ACC112 (cell line): ENCODE data around the gene PSMD1.

Experiments used
- H2AFZ ChIP-seq: fragments of 200-600 bp; sonication (generic); one replicate; pipeline ENCODE4 v1.6.0; 2017; ENCODE audit warnings: antibody characterized with exemption, low read length; ENCODE audit not compliant: unreplicated experiment
- H3K27ac ChIP-seq: fragments of 200-600 bp; sonication (generic); 2 replicates; pipeline ENCODE4 v1.5.1; 2014; ENCODE audit warnings: low read depth, mild to moderate bottlenecking, antibody characterized with exemption, low read length, moderate library complexity
- H3K27me3 ChIP-seq: fragments of 200-600 bp; sonication (generic); 2 replicates; pipeline ENCODE4 v1.6.1; 2014; ENCODE audit warnings: mild to moderate bottlenecking, antibody characterized with exemption, low read length, moderate library complexity, mixed read lengths; ENCODE audit not compliant: insufficient read depth
- H3K36me3 ChIP-seq: fragments of 200-600 bp; sonication (generic); 2 replicates; pipeline ENCODE4 v1.6.1; 2016; ENCODE audit warnings: mild to moderate bottlenecking, antibody characterized with exemption, low read length, moderate library complexity, mixed read lengths; ENCODE audit not compliant: insufficient read depth
- H3K4me1 ChIP-seq: fragments of 200-600 bp; sonication (generic); one replicate; pipeline ENCODE4 v1.6.1; 2016; ENCODE audit warnings: low read length, mixed read lengths; ENCODE audit not compliant: insufficient read depth, unreplicated experiment, control insufficient read depth
- H3K4me3 ChIP-seq: fragments of 200-600 bp; sonication (generic); 2 replicates; pipeline ENCODE4 v1.5.1; 2014; ENCODE audit warnings: mild to moderate bottlenecking, low read depth, low read length
- H3K79me2 ChIP-seq: fragments of 200-600 bp; sonication (generic); one replicate; pipeline ENCODE4 v1.6.0; 2016; ENCODE audit warnings: low read length; ENCODE audit not compliant: control insufficient read depth, unreplicated experiment, insufficient read depth

The PSMD1 gene

GRCh38 chr2:231047274-231047922 lies 9.3 kb upstream of the PSMD1 start:
- Histone ChIP-seq H3K79me2 (no peaks in the 10 kb centered on the region), H2AFZ (no peak overlapping the region), H3K36me3 (no peaks in the 10 kb centered on the region), H3K4me3 (no peak overlapping the region), H3K27ac (no peak overlapping the region), H3K27me3 (peaks cover 31% of the 10 kb centered on the region), H3K4me1 (no peaks in the 10 kb centered on the region)

GRCh38 chr2:231047923-231048915 lies 8.4 kb upstream of the PSMD1 start:
- H3K36me3 ChIP-seq: no peaks in the 10 kb centered on the region
- no peak overlapping the region for H2AFZ ChIP-seq
- no peaks in the 10 kb centered on the region for H3K79me2 ChIP-seq
- H3K4me3 ChIP-seq: no peak overlapping the region
- H3K27me3 ChIP-seq: peaks cover 31% of the 10 kb centered on the region
- H3K4me1 ChIP-seq: no peaks in the 10 kb centered on the region
- H3K27ac ChIP-seq: no peak overlapping the region

GRCh38 chr2:231049286-231050017 lies 7.2 kb upstream of the PSMD1 start:
- no peak overlapping the region for H3K27ac ChIP-seq
- peaks cover 31% of the 10 kb centered on the region for H3K27me3 ChIP-seq
- no peak overlapping the region for H2AFZ ChIP-seq
- H3K36me3 ChIP-seq: no peaks in the 10 kb centered on the region
- H3K79me2 ChIP-seq: no peaks in the 10 kb centered on the region
- no peaks in the 10 kb centered on the region for H3K4me1 ChIP-seq
- H3K4me3 ChIP-seq: no peak overlapping the region

- Histone ChIP-seq H3K36me3 (no peaks in the 10 kb centered on the region), H3K27me3 (peaks cover 31% of the 10 kb centered on the region), H3K4me1 (no peaks in the 10 kb centered on the region), H3K27ac (no peak overlapping the region), H3K4me3 (no peak overlapping the region), H3K79me2 (no peaks in the 10 kb centered on the region), H2AFZ (no peak overlapping the region)
These were observed 6.4 kb upstream of the PSMD1 start for GRCh38 chr2:231050018-231050901.

GRCh38 chr2:231051116-231051515 lies 5.6 kb upstream of the PSMD1 start:
- H3K4me1 ChIP-seq: no peaks in the 10 kb centered on the region
- no peak overlapping the region for H3K4me3 ChIP-seq
- H3K36me3 ChIP-seq: no peaks in the 10 kb centered on the region
- no peak overlapping the region for H2AFZ ChIP-seq
- H3K27ac ChIP-seq: no peak overlapping the region
- H3K27me3 ChIP-seq: peaks cover 31% of the 10 kb centered on the region
- no peaks in the 10 kb centered on the region for H3K79me2 ChIP-seq

- H3K4me3 ChIP-seq: peak overlapping the region; percentile 82
- peaks cover 11% of the 10 kb centered on the region for H3K79me2 ChIP-seq
- H3K27ac ChIP-seq: no peak overlapping the region
- H3K4me1 ChIP-seq: no peaks in the 10 kb centered on the region
- H2AFZ ChIP-seq: peak overlapping the region; percentile 88
- H3K36me3 ChIP-seq: no peaks in the 10 kb centered on the region
- peaks cover 19% of the 10 kb centered on the region for H3K27me3 ChIP-seq
These were observed 3.9 kb upstream of the PSMD1 start for GRCh38 chr2:231052494-231053451.

GRCh38 chr2:231053846-231054245 lies 2.8 kb upstream of the PSMD1 start:
- Histone ChIP-seq H3K27me3 (peaks cover 8% of the 10 kb centered on the region; the same call in 1 of the 2 replicates), H3K79me2 (peaks cover 21% of the 10 kb centered on the region), H3K4me1 (peaks cover 10% of the 10 kb centered on the region), H2AFZ (no peak overlapping the region), H3K4me3 (no peak overlapping the region), H3K36me3 (no peaks in the 10 kb centered on the region), H3K27ac (no peak overlapping the region)

- Histone ChIP-seq H3K27me3 (no peaks in the 10 kb centered on the region), H3K4me1 (peaks cover 30% of the 10 kb centered on the region), H3K79me2 (peaks cover 58% of the 10 kb centered on the region), H3K27ac (peak overlapping the region; percentile 69), H3K4me3 (peak overlapping the region; percentile 92), H3K36me3 (peaks cover 14% of the 10 kb centered on the region), H2AFZ (no peak overlapping the region)
These were observed 923 bp downstream of the PSMD1 start for GRCh38 chr2:231057590-231057989.

- peak overlapping the region; percentile 69 for H3K27ac ChIP-seq
These were observed 2.3 kb downstream of the PSMD1 start for GRCh38 chr2:231058761-231059550.

More at GRCh38 chr2:231058761-231059550, 2.3 kb downstream of the PSMD1 start:
- peaks cover 24% of the 10 kb centered on the region for H3K36me3 ChIP-seq
- peaks cover 30% of the 10 kb centered on the region for H3K4me1 ChIP-seq
- H3K27me3 ChIP-seq: no peaks in the 10 kb centered on the region
- H2AFZ ChIP-seq: no peak overlapping the region
- peaks cover 69% of the 10 kb centered on the region for H3K79me2 ChIP-seq
- peak overlapping the region; percentile 92 for H3K4me3 ChIP-seq
